GM18909 (cell line): ENCODE results near the gene AS3MT.
"Not testable (repeated sequence)": the region's sequence is repeated elsewhere in the genome, so short reads cannot be mapped to it uniquely, and the experiment has no call there.

ENCODE experiments used
- ATAC-seq: cut with Tn5 transposase; IDR thresholded peaks from one replicate; pipeline ENCODE4 v1.9.1; 2021; ENCODE audit warnings: mild to moderate bottlenecking; ENCODE audit not compliant: unreplicated experiment, poor library complexity

The AS3MT gene

GRCh38 chr10:102917962-102918816, 48.9 kb downstream of the AS3MT start, which contains the start of gene CNNM2:
CNNM2 (plus strand) TSS chr10:102918294; CDS start chr10:102918481, 187 bp downstream.
- ATAC-seq, result peak; percentile 90

GRCh38 chr10:102918817-102919245, 49.6 kb downstream of the AS3MT start:
- no peak for ATAC-seq

- ATAC-seq, result no peak
Measured at GRCh38 chr10:102919246-102919959, 50.1 kb downstream of the AS3MT start.

- no peak for ATAC-seq
Measured at GRCh38 chr10:102919992-102920739, 50.9 kb downstream of the AS3MT start.

- no peak for ATAC-seq
Measured at GRCh38 chr10:102923601-102924000, 54.3 kb downstream of the AS3MT start.

- ATAC-seq, result no peak
Measured at GRCh38 chr10:102926842-102927241, 57.6 kb downstream of the AS3MT start.

- no peak for ATAC-seq
Measured at GRCh38 chr10:102927311-102928010, 58.2 kb downstream of the AS3MT start.

- not testable (repeated sequence) for ATAC-seq
Measured at GRCh38 chr10:102928442-102928841, 59.2 kb downstream of the AS3MT start.

- ATAC-seq, result no peak
Measured at GRCh38 chr10:102930720-102931119, 61.5 kb downstream of the AS3MT start.

GRCh38 chr10:102931643-102932042, 62.4 kb downstream of the AS3MT start:
- no peak for ATAC-seq

GRCh38 chr10:102935505-102935904, 66.2 kb downstream of the AS3MT start:
- no peak for ATAC-seq

- ATAC-seq, result no peak
Measured at GRCh38 chr10:102935939-102936605, 66.8 kb downstream of the AS3MT start.

GRCh38 chr10:102941401-102941800, 72.1 kb downstream of the AS3MT start:
- ATAC-seq, result no peak

GRCh38 chr10:102945449-102945848, 76.2 kb downstream of the AS3MT start:
- no peak for ATAC-seq

GRCh38 chr10:102945962-102946361, 76.7 kb downstream of the AS3MT start:
- ATAC-seq, result no peak

GRCh38 chr10:102946992-102947391, 77.7 kb downstream of the AS3MT start:
- ATAC-seq, result no peak

- ATAC-seq, result no peak
Measured at GRCh38 chr10:102948176-102948575, 78.9 kb downstream of the AS3MT start.

GRCh38 chr10:102948786-102949185, 79.5 kb downstream of the AS3MT start:
- ATAC-seq, result no peak

GRCh38 chr10:102949916-102950315, 80.6 kb downstream of the AS3MT start:
- ATAC-seq, result no peak

GRCh38 chr10:102951316-102951715, 82.0 kb downstream of the AS3MT start:
- no peak for ATAC-seq
